GM19452 (cell line): ENCODE results near the gene ARL5B.
A peak's percentile ranks its signal among the peaks of the same experiment; 100 is the strongest.
"Not testable (repeated sequence)": the region's sequence is repeated elsewhere in the genome, so short reads cannot be mapped to it uniquely, and the experiment has no call there.

Experiments used
- ATAC-seq: cut with Tn5 transposase; IDR thresholded peaks from one replicate; pipeline ENCODE4 v1.9.1; 2021; ENCODE audit not compliant: unreplicated experiment

ARL5B gene

GRCh38 chr10:18659125-18659818, at the start of gene ARL5B:
Gene ARL5B (plus strand): TSS chr10:18659431. CDS start chr10:18659638, 207 bp downstream.
- ATAC-seq, result peak; percentile 84

DNA sequence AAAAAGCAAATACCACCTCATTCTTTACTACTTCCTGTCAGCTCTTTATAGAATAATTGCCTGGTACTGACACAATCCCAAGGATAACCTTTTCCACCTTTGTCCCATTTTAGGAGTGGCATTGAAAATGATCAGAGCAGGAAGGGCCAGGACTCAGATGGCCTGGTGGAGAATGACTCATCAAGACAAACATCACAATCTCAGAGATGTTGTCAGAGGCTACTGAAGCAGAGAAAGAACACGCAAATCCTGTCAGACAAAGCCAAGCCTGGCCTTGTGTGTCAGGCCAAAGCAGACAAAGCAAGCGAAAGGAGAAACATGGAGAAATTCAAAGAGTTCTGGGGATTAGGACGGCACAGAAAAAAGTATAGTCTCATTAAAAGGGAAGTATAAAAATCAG, 48.7 kb upstream of the ARL5B start:
- ATAC-seq, result no peak

- ATAC-seq, result no peak
These were observed 48.1 kb upstream of the ARL5B start for GRCh38 chr10:18611168-18611567.

GRCh38 chr10:18615618-18616017, 43.6 kb upstream of the ARL5B start:
- no peak for ATAC-seq

DNA sequence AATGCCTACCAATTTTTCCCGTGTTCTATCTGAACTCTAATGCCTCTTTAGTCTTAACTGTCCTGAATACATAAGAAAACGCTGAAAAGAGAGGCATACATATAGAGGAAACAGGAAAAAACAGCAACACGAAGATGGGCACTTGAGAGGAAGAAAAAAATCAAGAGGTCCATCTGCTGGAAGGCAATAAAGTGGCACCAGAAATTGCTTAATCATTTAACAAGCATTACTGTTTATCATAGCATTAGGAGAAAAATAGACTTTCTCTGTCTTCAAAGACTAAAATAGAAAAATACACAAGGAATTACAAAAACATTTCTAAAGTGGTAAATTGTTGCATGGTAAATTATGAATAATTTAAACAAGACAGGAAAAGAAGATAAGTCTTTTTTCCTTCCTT, 42.9 kb upstream of the ARL5B start:
- no peak for ATAC-seq

- no peak for ATAC-seq
These were observed 40.2 kb upstream of the ARL5B start for GRCh38 chr10:18619016-18619415.

DNA sequence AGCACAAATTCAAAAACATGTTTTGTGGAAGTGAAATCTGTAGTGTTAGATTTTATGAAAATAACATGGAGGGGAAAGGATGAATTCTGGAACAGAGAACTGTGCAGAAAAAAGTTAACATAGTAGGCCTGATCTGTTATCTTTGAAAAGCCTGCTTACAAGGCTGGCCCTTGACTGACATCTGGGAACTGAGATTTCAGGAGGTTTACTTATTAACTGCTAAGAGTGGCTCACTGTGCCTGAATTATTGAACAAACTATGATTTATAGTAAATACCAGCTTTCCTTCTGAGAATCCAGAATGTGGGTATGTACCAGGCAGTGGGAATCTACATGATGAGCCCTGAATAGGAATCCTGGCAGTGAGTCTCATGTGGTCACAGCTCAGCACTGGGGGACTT, 38.4 kb upstream of the ARL5B start:
- peak; percentile 55 for ATAC-seq

DNA sequence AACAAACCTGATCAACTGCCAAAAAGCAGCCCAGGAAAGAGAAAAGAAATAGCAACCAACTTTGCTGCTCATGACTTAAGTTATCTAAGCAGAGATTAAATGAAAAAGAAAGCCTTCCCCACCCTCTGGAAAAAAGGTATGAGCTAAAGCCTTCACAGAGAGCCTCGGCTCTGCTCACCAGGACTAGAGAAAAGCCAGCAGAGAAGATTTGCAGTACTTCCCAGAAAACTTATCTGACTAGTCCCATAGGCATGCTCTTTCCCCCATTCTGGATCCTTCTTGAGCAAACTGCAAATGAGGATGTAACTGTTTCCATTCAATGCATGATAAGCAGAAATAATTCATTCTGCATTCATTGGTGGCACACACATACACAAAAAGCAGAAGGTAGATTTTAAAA, 35.6 kb upstream of the ARL5B start:
- not testable (repeated sequence) for ATAC-seq

DNA sequence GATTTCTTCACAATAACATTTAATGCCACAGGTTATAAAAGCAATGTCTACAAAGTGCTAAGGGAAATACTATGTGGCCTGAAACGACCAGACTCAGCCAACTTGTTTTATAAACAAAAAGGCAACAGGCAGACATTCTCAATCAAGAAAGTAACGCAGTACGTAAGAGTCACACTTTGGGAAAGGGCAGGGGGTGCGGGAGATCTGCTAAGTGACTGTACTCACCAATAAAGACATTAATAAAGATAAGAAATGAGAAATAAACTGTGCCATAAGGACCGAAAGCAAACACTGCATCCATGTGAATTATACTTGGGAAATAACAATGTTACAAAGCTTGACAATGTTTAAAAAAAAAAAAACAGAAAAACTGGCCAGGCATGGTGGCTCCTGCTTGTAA, 33.3 kb upstream of the ARL5B start:
- no peak for ATAC-seq

DNA sequence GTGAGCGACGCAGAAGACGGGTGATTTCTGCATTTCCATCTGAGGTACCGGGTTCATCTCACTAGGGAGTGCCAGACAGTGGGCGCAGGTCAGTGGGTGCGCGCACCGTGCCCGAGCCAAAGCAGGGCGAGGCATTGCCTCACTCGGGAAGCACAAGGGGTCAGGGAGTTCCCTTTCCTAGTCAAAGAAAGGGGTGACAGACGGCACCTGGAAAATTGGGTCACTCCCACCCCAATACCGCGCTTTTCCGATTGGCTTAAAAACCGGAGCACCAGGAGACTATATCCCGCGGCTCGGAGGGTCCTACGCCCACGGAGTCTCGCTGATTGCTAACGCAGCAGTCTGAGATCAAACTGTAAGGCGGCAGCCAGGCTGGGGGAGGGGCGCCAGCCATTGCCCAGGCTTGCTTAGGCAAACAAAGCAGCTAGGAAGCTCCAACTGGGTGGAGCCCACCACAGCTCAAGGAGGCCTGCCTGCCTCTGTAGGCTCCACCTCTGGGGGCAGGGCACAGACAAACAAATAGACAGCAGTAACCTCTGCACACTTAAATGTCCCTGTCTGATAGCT, 31.7 kb upstream of the ARL5B start:
- ATAC-seq, result not testable (repeated sequence)

- not testable (repeated sequence) for ATAC-seq
These were observed 26.7 kb upstream of the ARL5B start for GRCh38 chr10:18632500-18632899.

DNA sequence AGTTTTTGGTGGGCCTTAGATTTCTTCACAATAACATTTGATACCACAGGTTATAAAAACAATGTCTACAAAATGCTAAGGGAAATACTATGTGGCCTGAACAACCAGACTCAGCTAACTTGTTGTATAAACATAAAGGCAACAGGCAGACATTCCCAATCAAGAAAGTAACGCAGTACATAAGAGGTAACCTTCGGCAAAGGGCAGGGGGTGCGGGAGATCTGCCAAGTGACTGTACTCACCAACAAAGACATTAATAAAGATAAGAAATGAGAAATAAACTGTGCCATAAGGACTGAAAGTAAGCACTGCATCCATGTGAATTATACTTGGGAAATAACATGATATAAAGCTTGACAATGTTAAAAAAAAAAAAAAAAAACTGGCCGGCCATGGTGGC, 23.2 kb upstream of the ARL5B start:
- ATAC-seq, result no peak

- ATAC-seq, result not testable (repeated sequence)
These were observed 21.8 kb upstream of the ARL5B start for GRCh38 chr10:18637400-18637799.

DNA sequence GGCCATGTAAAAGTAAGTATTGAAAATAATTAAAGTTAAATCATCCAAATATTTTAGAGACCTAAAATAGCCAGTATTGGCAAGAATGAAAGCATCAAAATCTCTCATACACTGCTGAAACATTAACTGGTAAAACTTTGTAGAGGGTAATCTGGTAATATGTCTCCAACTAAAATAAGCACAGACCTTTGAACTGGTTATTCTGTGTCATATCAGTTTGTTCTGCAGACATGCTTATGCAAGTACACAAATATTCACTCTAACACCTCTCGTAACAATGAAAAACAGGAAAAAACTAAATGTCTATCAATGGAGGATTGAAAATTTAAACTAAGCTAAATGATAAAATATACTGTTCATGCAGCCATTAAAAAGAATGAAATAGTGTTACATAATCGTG, 19.5 kb upstream of the ARL5B start:
- ATAC-seq, result not testable (repeated sequence)

- no peak for ATAC-seq
These were observed 12.1 kb upstream of the ARL5B start for GRCh38 chr10:18647151-18647550.

DNA sequence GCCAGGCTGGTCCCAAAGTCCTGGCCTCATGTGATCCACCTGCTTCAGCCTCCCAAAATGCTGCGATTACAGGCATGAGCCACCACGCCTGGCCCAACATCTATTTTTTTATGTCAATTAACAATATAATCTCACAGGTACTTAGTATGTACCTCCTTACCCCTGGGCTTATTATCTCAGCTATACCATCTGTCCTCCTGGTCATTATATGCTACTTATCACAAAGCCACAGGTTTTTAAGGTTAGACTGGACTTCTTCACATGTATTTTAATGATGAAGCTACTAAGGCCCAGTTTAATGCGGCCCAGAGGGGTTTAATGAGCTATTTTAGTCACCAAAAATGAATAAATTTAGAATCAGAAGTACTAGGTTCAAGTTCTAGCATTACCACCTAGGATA, 11.3 kb upstream of the ARL5B start:
- no peak for ATAC-seq

- ATAC-seq, result no peak
These were observed 9.8 kb upstream of the ARL5B start for GRCh38 chr10:18649364-18649959.

GRCh38 chr10:18650404-18650997, 8.7 kb upstream of the ARL5B start:
- no peak for ATAC-seq

- peak; percentile 97 for ATAC-seq
These were observed 7.8 kb upstream of the ARL5B start, which contains the start of gene NSUN6 for GRCh38 chr10:18651324-18652007. Gene NSUN6 (minus strand): TSS chr10:18651587. CDS start chr10:18651203, 384 bp downstream.

- ATAC-seq, result no peak
These were observed 6.1 kb upstream of the ARL5B start for GRCh38 chr10:18653112-18653511.

- ATAC-seq, result no peak
These were observed 2.5 kb upstream of the ARL5B start for GRCh38 chr10:18656724-18657123.
